Measurements from ENCODE around the gene GLIPR1L2.

Gene GLIPR1L2

GRCh38 chr12:75390156-75390898 is 562 bp upstream of the GLIPR1L2 start:
- Histone ChIP-seq H3K36me3 (ENCODE audit: control insufficient read depth, insufficient read depth, low read length) (no peaks in the 10 kb centered on the region), H3K4me2 (ENCODE audit: low read length) (peak overlapping the region; percentile 78), H3K9me3 (ENCODE audit: control insufficient read depth, low read length) (no peaks in the 10 kb centered on the region), H3K27ac (peak overlapping the region; percentile 92), H3K27me3 (ENCODE audit: control insufficient read depth, insufficient read depth, low read length) (no peaks in the 10 kb centered on the region), H2AFZ (peak overlapping the region; percentile 97), H3K9ac (no peak overlapping the region), H3K79me2 (no peaks in the 10 kb centered on the region), H3K4me3 (ENCODE audit: low read depth, low read length) (peak overlapping the region; percentile 71), H3K4me1 (peaks cover 5% of the 10 kb centered on the region)
- TF ChIP-seq CTCF (IDR thresholded peaks at IDR 0.05): no peak

GRCh38 chr12:75404231-75404630 is 13.3 kb downstream of the GLIPR1L2 start:
- H2AFZ ChIP-seq: no peak overlapping the region
- H3K9ac ChIP-seq: no peak overlapping the region
- no peak overlapping the region for H3K4me3 ChIP-seq (ENCODE audit: low read depth, low read length)

GRCh38 chr12:75407683-75408082 is 16.8 kb downstream of the GLIPR1L2 start:
- Histone ChIP-seq H3K9me3 (ENCODE audit: control insufficient read depth, low read length) (no peaks in the 10 kb centered on the region), H3K27me3 (ENCODE audit: control insufficient read depth, insufficient read depth, low read length) (no peaks in the 10 kb centered on the region), H3K9ac (no peak overlapping the region), H3K4me1 (no peaks in the 10 kb centered on the region), H2AFZ (no peak overlapping the region), H3K79me2 (no peaks in the 10 kb centered on the region), H3K4me3 (ENCODE audit: low read depth, low read length) (no peak overlapping the region), H3K27ac (no peak overlapping the region), H3K36me3 (ENCODE audit: control insufficient read depth, insufficient read depth, low read length) (no peaks in the 10 kb centered on the region), H3K4me2 (ENCODE audit: low read length) (no peak overlapping the region)
- TF ChIP-seq CTCF (IDR thresholded peaks at IDR 0.05): no peak

More at GRCh38 chr12:75404231-75404630, 13.3 kb downstream of the GLIPR1L2 start:
- TF ChIP-seq CTCF (IDR thresholded peaks at IDR 0.05): no peak
- no peaks in the 10 kb centered on the region for H3K36me3 ChIP-seq (ENCODE audit: control insufficient read depth, insufficient read depth, low read length)
- H3K4me1 ChIP-seq: peaks cover 2% of the 10 kb centered on the region
- no peaks in the 10 kb centered on the region for H3K9me3 ChIP-seq (ENCODE audit: control insufficient read depth, low read length)
- H3K27me3 ChIP-seq (ENCODE audit: control insufficient read depth, insufficient read depth, low read length): no peaks in the 10 kb centered on the region
- H3K4me2 ChIP-seq (ENCODE audit: low read length): no peak overlapping the region
- H3K27ac ChIP-seq: no peak overlapping the region
- no peaks in the 10 kb centered on the region for H3K79me2 ChIP-seq

GRCh38 chr12:75409830-75410229 is 18.9 kb downstream of the GLIPR1L2 start:
- Histone ChIP-seq H2AFZ (no peak overlapping the region), H3K27ac (no peak overlapping the region), H3K4me1 (no peaks in the 10 kb centered on the region), H3K9me3 (ENCODE audit: control insufficient read depth, low read length) (no peaks in the 10 kb centered on the region), H3K4me3 (ENCODE audit: low read depth, low read length) (no peak overlapping the region), H3K36me3 (ENCODE audit: control insufficient read depth, insufficient read depth, low read length) (no peaks in the 10 kb centered on the region), H3K9ac (no peak overlapping the region), H3K4me2 (ENCODE audit: low read length) (no peak overlapping the region), H3K79me2 (no peaks in the 10 kb centered on the region), H3K27me3 (ENCODE audit: control insufficient read depth, insufficient read depth, low read length) (no peaks in the 10 kb centered on the region)
- no peak for TF ChIP-seq CTCF (IDR thresholded peaks at IDR 0.05)

- Histone ChIP-seq H3K27ac (no peak overlapping the region), H2AFZ (no peak overlapping the region), H3K4me1 (no peaks in the 10 kb centered on the region), H3K36me3 (ENCODE audit: control insufficient read depth, insufficient read depth, low read length) (no peaks in the 10 kb centered on the region), H3K79me2 (no peaks in the 10 kb centered on the region), H3K9ac (no peak overlapping the region), H3K9me3 (ENCODE audit: control insufficient read depth, low read length) (no peaks in the 10 kb centered on the region), H3K27me3 (ENCODE audit: control insufficient read depth, insufficient read depth, low read length) (no peaks in the 10 kb centered on the region), H3K4me3 (ENCODE audit: low read depth, low read length) (no peak overlapping the region), H3K4me2 (ENCODE audit: low read length) (no peak overlapping the region)
- TF ChIP-seq CTCF (IDR thresholded peaks at IDR 0.05): no peak
Measured at GRCh38 chr12:75414671-75415070, 23.8 kb downstream of the GLIPR1L2 start.

All from parathyroid adenoma (tissue), 2 donors.